ENCODE results near the gene BRD9.

- TF ChIP-seq POLR2AphosphoS5 (IDR thresholded peaks at IDR 0.05) (no peak), CTCF (IDR thresholded peaks at IDR 0.05) (no peak), POLR2A (IDR thresholded peaks at IDR 0.05) (no peak), EP300 (IDR thresholded peaks at IDR 0.05) (no peak)
Measured at GRCh38 chr5:848671-849111, 43.9 kb downstream of the BRD9 start.
